ENCODE measurements around the gene SAA1. TPM values are rescaled to one million over a fixed set of nuclear protein-coding genes. Genes with fewer than 3 reads are reported as not detected.

SAA1 gene
- total and polyA plus RNA-seq, 2 donors (not counting 3 experiments of a cell fraction or from before 2014, with no cell fraction given) = not detected

- intact Hi-C loops (cut with micrococcal nuclease) (no loop called here), dilution Hi-C loops (cut with MboI; ENCODE audit: extremely low pct_ligation_motif_present, low sequenced_read_pairs) (no loop called here)
- ChIA-PET POLR2A (no interaction called here), CTCF (interaction anchor here (3.0 kb wide), 1 partner anchor 8 kb away, joined by 12 read pairs; no protein-coding TSS in a partner anchor)
- peaks cover 12% of the 10 kb centered on the region in 2 experiments for H3K27me3 ChIP-seq (ENCODE audit: control insufficient read depth in 2 of 2, insufficient read depth in 2 of 2, low read length in 2 of 2)
- no TSS peak for BruUV-seq (replicated peaks)
- no peak overlapping the region for H3K4me3 ChIP-seq (replicated peaks in 1 of 3; ENCODE audit: insufficient read depth in 1 of 3, low read depth in 1 of 3, low read length in 3 of 3)
- TF ChIP-seq POLR2A (IDR thresholded peaks at IDR 0.05; ENCODE audit: low read depth, low read length) (no peak), EZH2 (IDR thresholded peaks at IDR 0.05; ENCODE audit: borderline replicate concordance, low read depth, low read length, severe bottlenecking) (no peak), POLR2AphosphoS5 (IDR thresholded peaks at IDR 0.05; ENCODE audit: insufficient read depth, low read depth, low read length) (no peak), MYC (IDR thresholded peaks at IDR 0.05; ENCODE audit: low read depth, low read length) (no peak), CTCF (IDR thresholded peaks at IDR 0.05; ENCODE audit: extremely low read depth in 1 of 2, insufficient read depth in 1 of 2, low read depth in 1 of 2, low read length in 2 of 2) (no peak), MAX (IDR thresholded peaks at IDR 0.05; ENCODE audit: insufficient read depth, insufficient read length) (no peak), FOS (IDR thresholded peaks at IDR 0.05; ENCODE audit: borderline replicate concordance, insufficient read depth, low read length) (no peak), JUN (IDR thresholded peaks at IDR 0.05; ENCODE audit: borderline replicate concordance, insufficient read depth, insufficient read length, low read depth) (no peak), GATA2 (IDR thresholded peaks at IDR 0.05; ENCODE audit: insufficient read depth, insufficient read length, low read depth, low read length) (no peak)
- no peaks in the 10 kb centered on the region for H3K4me1 ChIP-seq (ENCODE audit: control insufficient read depth, extremely low read depth, insufficient read depth, low read length)
- H3K9ac ChIP-seq (replicated peaks; ENCODE audit: extremely low read depth, insufficient read depth, low read length) = no peak overlapping the region
- no peak for FAIRE-seq
- no peak for DNase-seq (ENCODE audit: low read depth, low spot score)
- H3K9me1 ChIP-seq (replicated peaks; ENCODE audit: control insufficient read depth, extremely low read depth, insufficient read depth, low read length) = no peaks in the 10 kb centered on the region
- no peak overlapping the region for H2AFZ ChIP-seq (ENCODE audit: low read depth, low read length)
- no peaks in the 10 kb centered on the region for H3K36me3 ChIP-seq (ENCODE audit: control insufficient read depth in 2 of 2, extremely low read depth in 1 of 2, insufficient read depth in 2 of 2, low read length in 2 of 2)
- no peaks in the 10 kb centered on the region for H3K9me3 ChIP-seq (replicated peaks; ENCODE audit: control insufficient read depth, insufficient read depth, low read length)
- no peaks in the 10 kb centered on the region for H4K20me1 ChIP-seq (replicated peaks; ENCODE audit: control insufficient read depth, extremely low read depth, insufficient read depth, low read length)
- H3K27ac ChIP-seq (ENCODE audit: insufficient read depth, low read depth, low read length) = no peak overlapping the region
- no peak overlapping the region for H3K4me2 ChIP-seq (ENCODE audit: insufficient read depth, low read length)
- no peaks in the 10 kb centered on the region for H3K79me2 ChIP-seq (ENCODE audit: control insufficient read depth, insufficient read depth, low read length)
These were observed 30.4 kb upstream of the SAA1 start for GRCh38 chr11:18235394-18236334.
